ENCODE results near the gene CBFA2T2.
A peak's percentile ranks its signal among the peaks of the same experiment; 100 is the strongest.
"Not testable (repeated sequence)": the region's sequence is repeated elsewhere in the genome, so short reads cannot be mapped to it uniquely, and the experiment has no call there.

CBFA2T2 gene

GRCh38 chr20:33551778-33552177 is 61.9 kb downstream of the CBFA2T2 start:
- no peak for DNase-seq (ENCODE audit: low spot score)

- no peak for DNase-seq (ENCODE audit: low spot score)
Observed at GRCh38 chr20:33552519-33552918, 62.6 kb downstream of the CBFA2T2 start.

GRCh38 chr20:33553516-33553915 is 63.6 kb downstream of the CBFA2T2 start:
- no peak for DNase-seq (ENCODE audit: low spot score)

- DNase-seq (ENCODE audit: low spot score): peak; percentile 56
Observed at GRCh38 chr20:33554914-33555420, 65.1 kb downstream of the CBFA2T2 start.

GRCh38 chr20:33555755-33556154 is 65.9 kb downstream of the CBFA2T2 start:
- no peak for DNase-seq (ENCODE audit: low spot score)

GRCh38 chr20:33556246-33556645 is 66.3 kb downstream of the CBFA2T2 start:
- DNase-seq (ENCODE audit: low spot score): no peak

GRCh38 chr20:33558348-33559144 is 68.7 kb downstream of the CBFA2T2 start:
- no peak for DNase-seq (ENCODE audit: low spot score)

- DNase-seq (ENCODE audit: low spot score): no peak
Observed at GRCh38 chr20:33559212-33559611, 69.3 kb downstream of the CBFA2T2 start.

- no peak for DNase-seq (ENCODE audit: low spot score)
Observed at GRCh38 chr20:33560026-33560425, 70.1 kb downstream of the CBFA2T2 start.

GRCh38 chr20:33561053-33561452 is 71.2 kb downstream of the CBFA2T2 start:
- not testable (repeated sequence) for DNase-seq (ENCODE audit: low spot score)

- peak; percentile 80 for DNase-seq (ENCODE audit: low spot score)
Observed at GRCh38 chr20:33561692-33562601, 72.1 kb downstream of the CBFA2T2 start.

GRCh38 chr20:33563788-33564187 is 73.9 kb downstream of the CBFA2T2 start:
- no peak for DNase-seq (ENCODE audit: low spot score)

GRCh38 chr20:33566781-33567603 is 77.1 kb downstream of the CBFA2T2 start:
- DNase-seq (ENCODE audit: low spot score): no peak

- DNase-seq (ENCODE audit: low spot score): no peak
Observed at GRCh38 chr20:33567949-33568348, 78.1 kb downstream of the CBFA2T2 start.

- DNase-seq (ENCODE audit: low spot score): peak; percentile 87
Observed at GRCh38 chr20:33568378-33568777, 78.5 kb downstream of the CBFA2T2 start.

GRCh38 chr20:33568868-33569801 is 79.2 kb downstream of the CBFA2T2 start:
- DNase-seq (ENCODE audit: low spot score): no peak

GRCh38 chr20:33569802-33570391 is 80.0 kb downstream of the CBFA2T2 start:
- no peak for DNase-seq (ENCODE audit: low spot score)

- no peak for DNase-seq (ENCODE audit: low spot score)
Observed at GRCh38 chr20:33570743-33571142, 80.8 kb downstream of the CBFA2T2 start.

GRCh38 chr20:33573268-33573667 is 83.4 kb downstream of the CBFA2T2 start:
- DNase-seq (ENCODE audit: low spot score): not testable (repeated sequence)

- no peak for DNase-seq (ENCODE audit: low spot score)
Observed at GRCh38 chr20:33575282-33575681, 85.4 kb downstream of the CBFA2T2 start.
